Breast epithelium (tissue), 3 donors: Measurements from ENCODE around the gene WDR90.

Experiments
- POLR2A ChIP-seq: fragments of 450-650 bp; IDR thresholded peaks from one replicate; pipeline ENCODE4 v1.6.1; 2016; ENCODE audit warnings: antibody characterized with exemption, mild to moderate bottlenecking, moderate library complexity
- POLR2AphosphoS5 ChIP-seq, 3 donors: sonication (generic); formaldehyde crosslinking; IDR thresholded peaks; one replicate each; pipeline ENCODE4 v1.6.1; 2017; ENCODE audit warnings: antibody characterized with exemption in 3 of 3

DNA sequence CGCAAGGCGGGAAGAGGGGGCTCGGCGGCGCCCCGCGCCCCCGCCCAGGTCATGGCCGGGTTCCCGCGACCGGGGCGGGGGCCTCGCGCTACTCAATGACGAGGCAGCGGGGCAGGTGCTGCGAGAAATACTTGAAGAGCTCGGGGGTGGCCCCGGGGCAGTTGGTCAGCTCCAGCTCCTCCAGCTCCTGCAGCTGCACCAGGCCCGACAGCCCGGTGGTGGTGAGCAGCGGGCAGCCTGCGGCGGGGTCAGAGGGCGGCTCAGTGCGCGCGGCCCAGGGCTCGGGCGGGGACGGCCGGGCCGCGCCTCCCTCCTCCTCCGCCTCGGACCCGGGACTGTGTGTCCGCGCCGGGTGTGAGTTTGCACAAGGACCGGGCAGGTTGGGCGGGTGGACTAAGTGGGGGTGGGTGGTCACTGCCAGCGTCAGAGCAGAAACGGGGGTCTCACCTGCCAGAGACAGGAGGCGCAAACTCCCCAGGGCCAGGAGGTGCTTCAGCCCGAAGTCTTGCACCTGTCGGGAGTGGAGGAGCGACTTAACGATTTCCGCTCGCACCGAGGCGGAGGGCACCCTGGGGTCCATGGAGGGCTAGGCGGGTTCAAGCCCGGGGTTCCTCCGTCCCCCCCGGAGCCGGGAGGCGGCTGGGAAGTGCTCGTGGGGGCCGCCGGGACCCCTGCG is 45.2 kb downstream of the WDR90 start:
- TF ChIP-seq POLR2AphosphoS5 (IDR thresholded peaks at IDR 0.05) (no peak), POLR2A (no peak)
